ENCODE measurements around the gene PHF11. TPM values are rescaled to one million over a fixed set of nuclear protein-coding genes. Genes with fewer than 3 reads are reported as not detected.

PHF11 gene
- total and polyA plus RNA-seq, 2 of the 13 experiments (the other 11 are each of a cell fraction or from before 2014, with no cell fraction given) = 15.8 to 22.0 TPM

GRCh38 chr13:49464621-49465325, 31.0 kb upstream of the PHF11 start (continued):
- TF ChIP-seq ZNF362 (CRISPR knock-in tag; IDR thresholded peaks at IDR 0.05; ENCODE audit: borderline replicate concordance) (peak; percentile 92), RORA (CRISPR knock-in tag; IDR thresholded peaks at IDR 0.05) (no peak), FOXA1 (IDR thresholded peaks at IDR 0.05) (no peak), FOXA1 (CRISPR knock-in tag; IDR thresholded peaks at IDR 0.05) (peak; percentile 81), NFIC (IDR thresholded peaks at IDR 0.05; ENCODE audit: low read length) (peak; percentile 47; the same call in 1 of the 2 replicates), ZNF792 (CRISPR knock-in tag; IDR thresholded peaks at IDR 0.05) (no peak), MTA3 (CRISPR knock-in tag; IDR thresholded peaks at IDR 0.05) (no peak), KDM6A (CRISPR knock-in tag; IDR thresholded peaks at IDR 0.05; ENCODE audit: low read depth) (peak; percentile 50; the same call in 1 of the 2 replicates)
- TF ChIP-seq, protein P1, sequence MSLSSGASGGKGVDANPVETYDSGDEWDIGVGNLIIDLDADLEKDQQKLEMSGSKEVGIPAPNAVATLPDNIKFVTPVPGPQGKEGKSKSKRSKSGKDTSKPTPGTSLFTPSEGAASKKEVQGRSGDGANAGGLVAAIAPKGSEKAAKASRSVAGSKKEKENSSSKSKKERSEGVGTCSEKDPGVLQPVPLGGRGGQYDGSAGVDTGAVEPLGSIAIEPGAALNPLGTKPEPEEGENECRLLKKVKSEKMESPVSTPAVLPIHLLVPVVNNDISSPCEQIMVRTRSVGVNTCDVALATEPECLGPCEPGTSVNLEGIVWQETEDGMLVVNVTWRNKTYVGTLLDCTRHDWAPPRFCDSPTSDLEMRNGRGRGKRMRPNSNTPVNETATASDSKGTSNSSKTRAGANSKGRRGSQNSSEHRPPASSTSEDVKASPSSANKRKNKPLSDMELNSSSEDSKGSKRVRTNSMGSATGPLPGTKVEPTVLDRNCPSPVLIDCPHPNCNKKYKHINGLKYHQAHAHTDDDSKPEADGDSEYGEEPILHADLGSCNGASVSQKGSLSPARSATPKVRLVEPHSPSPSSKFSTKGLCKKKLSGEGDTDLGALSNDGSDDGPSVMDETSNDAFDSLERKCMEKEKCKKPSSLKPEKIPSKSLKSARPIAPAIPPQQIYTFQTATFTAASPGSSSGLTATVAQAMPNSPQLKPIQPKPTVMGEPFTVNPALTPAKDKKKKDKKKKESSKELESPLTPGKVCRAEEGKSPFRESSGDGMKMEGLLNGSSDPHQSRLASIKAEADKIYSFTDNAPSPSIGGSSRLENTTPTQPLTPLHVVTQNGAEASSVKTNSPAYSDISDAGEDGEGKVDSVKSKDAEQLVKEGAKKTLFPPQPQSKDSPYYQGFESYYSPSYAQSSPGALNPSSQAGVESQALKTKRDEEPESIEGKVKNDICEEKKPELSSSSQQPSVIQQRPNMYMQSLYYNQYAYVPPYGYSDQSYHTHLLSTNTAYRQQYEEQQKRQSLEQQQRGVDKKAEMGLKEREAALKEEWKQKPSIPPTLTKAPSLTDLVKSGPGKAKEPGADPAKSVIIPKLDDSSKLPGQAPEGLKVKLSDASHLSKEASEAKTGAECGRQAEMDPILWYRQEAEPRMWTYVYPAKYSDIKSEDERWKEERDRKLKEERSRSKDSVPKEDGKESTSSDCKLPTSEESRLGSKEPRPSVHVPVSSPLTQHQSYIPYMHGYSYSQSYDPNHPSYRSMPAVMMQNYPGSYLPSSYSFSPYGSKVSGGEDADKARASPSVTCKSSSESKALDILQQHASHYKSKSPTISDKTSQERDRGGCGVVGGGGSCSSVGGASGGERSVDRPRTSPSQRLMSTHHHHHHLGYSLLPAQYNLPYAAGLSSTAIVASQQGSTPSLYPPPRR (CRISPR knock-in tag; IDR thresholded peaks at IDR 0.05; ENCODE audit: borderline replicate concordance) = peak; percentile 78; the same call in 1 of the 2 replicates
- TF ChIP-seq, protein P2, sequence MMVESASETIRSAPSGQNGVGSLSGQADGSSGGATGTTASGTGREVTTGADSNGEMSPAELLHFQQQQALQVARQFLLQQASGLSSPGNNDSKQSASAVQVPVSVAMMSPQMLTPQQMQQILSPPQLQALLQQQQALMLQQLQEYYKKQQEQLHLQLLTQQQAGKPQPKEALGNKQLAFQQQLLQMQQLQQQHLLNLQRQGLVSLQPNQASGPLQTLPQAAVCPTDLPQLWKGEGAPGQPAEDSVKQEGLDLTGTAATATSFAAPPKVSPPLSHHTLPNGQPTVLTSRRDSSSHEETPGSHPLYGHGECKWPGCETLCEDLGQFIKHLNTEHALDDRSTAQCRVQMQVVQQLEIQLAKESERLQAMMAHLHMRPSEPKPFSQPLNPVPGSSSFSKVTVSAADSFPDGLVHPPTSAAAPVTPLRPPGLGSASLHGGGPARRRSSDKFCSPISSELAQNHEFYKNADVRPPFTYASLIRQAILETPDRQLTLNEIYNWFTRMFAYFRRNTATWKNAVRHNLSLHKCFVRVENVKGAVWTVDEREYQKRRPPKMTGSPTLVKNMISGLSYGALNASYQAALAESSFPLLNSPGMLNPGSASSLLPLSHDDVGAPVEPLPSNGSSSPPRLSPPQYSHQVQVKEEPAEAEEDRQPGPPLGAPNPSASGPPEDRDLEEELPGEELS (CRISPR knock-in tag; IDR thresholded peaks at IDR 0.05) = peak; percentile 85
- TF ChIP-seq, protein P3, sequence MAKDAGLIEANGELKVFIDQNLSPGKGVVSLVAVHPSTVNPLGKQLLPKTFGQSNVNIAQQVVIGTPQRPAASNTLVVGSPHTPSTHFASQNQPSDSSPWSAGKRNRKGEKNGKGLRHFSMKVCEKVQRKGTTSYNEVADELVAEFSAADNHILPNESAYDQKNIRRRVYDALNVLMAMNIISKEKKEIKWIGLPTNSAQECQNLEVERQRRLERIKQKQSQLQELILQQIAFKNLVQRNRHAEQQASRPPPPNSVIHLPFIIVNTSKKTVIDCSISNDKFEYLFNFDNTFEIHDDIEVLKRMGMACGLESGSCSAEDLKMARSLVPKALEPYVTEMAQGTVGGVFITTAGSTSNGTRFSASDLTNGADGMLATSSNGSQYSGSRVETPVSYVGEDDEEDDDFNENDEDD (CRISPR knock-in tag; IDR thresholded peaks at IDR 0.05; ENCODE audit: borderline replicate concordance) = no peak

Data from HepG2 (cell line).